GM13976 (cell line): ENCODE measurements around the gene PIAS2.
"Not testable (repeated sequence)": the region's sequence is repeated elsewhere in the genome, so short reads cannot be mapped to it uniquely, and the experiment has no call there.

Source experiments
- DNase-seq: peaks from one replicate; pipeline ENCODE4 v3.0.0; 2012; ENCODE audit warnings: low spot score
- CTCF ChIP-seq: IDR thresholded peaks from 2 replicates; pipeline ENCODE4 v1.5.1; 2012; ENCODE audit warnings: borderline replicate concordance, mild to moderate bottlenecking; ENCODE audit not compliant: insufficient read depth; ENCODE audit errors: extremely low read depth, missing control alignments, control extremely low read depth
- in situ Hi-C: fragments of 300-500 bp; cut with MboI; formaldehyde crosslinking; loops from one replicate; pipeline ENCODE4 v1.12.0; 2022; ENCODE audit warnings: low sequenced_read_pairs, mixed read lengths, inconsistent platforms; ENCODE audit not compliant: unreplicated experiment

The PIAS2 gene

GRCh38 chr18:46917108-46917802 lies at the start of gene PIAS2, which contains the start of gene KATNAL2:
TSS of gene PIAS2 (minus strand) at chr18:46917507. CDS start at chr18:46917345, 162 bp downstream.
TSS of gene KATNAL2 (plus strand) at chr18:46917602. CDS start at chr18:46946873, 29,271 bp downstream.
- in situ Hi-C loops, result no loop called here
- DNase-seq, result peak; percentile 87
- TF ChIP-seq CTCF, result peak; percentile 54

GRCh38 chr18:46966266-46966665 lies 49.0 kb upstream of the PIAS2 start:
- DNase-seq, in situ Hi-C loops: not testable (repeated sequence)

GRCh38 chr18:46964579-46965293 lies 47.4 kb upstream of the PIAS2 start:
- in situ Hi-C loops, DNase-seq: not testable (repeated sequence)

- in situ Hi-C loops, DNase-seq: not testable (repeated sequence)
These were observed 46.6 kb upstream of the PIAS2 start for GRCh38 chr18:46963656-46964578.

DNA sequence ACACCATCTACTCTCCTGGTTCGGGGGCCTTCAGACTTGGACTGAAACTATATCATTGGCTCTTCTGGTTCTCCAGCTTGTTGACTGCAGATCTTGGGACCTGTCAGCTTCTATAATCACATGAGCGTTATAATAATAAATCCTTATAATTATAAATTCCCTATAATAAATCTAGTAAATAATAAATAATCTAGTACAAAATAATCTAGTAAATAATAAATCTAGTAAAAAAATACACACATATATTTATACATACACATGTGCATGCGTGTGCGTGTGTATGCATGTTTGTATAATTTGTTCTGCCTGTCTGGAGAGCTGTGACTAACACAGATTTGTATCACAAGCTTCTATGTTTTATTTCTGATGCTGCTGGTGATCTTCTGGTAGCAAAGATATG lies 40.9 kb upstream of the PIAS2 start:
- in situ Hi-C loops, result no loop called here
- TF ChIP-seq CTCF, result no peak

GRCh38 chr18:46953195-46953594 lies 35.9 kb upstream of the PIAS2 start:
- no peak for TF ChIP-seq CTCF
- in situ Hi-C loops, result no loop called here
- no peak for DNase-seq

More for the DNA sequence above, 40.9 kb upstream of the PIAS2 start:
- no peak for DNase-seq

DNA sequence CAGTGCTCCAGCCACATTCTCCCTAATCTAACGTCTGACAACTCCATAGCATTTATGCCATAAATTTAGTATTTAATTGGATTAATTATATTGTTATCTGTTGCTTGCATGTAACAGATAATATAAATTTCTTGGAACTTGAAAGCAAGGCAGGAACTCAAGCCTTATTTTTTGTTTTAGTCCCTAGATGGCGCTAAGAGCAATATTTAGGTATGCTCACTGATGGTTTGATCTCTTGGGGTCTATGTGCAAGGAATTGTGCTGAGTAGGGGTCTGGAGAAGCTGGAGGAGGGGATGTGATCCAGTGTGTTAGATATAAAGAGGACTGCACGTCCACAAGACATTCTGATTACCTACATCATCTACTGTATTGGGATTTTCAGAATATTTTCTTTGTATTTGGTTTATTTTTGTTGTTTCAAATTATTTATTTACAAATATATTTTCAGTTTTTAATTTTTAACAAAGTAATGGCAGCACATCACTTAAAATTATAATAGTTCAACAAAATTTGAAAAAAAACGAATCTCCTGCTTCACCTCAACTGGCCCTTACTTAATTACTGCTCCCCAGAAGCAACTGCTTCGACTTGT lies 32.9 kb upstream of the PIAS2 start:
- TF ChIP-seq CTCF, result peak; percentile 33
- peak; percentile 41 for DNase-seq
- in situ Hi-C loops, result no loop called here
